Right cardiac atrium (tissue), 5 donors: ENCODE results near the gene STON2. TPM values are rescaled to one million over a fixed set of nuclear protein-coding genes. Genes with fewer than 3 reads are reported as not detected.

Experiments used
- ATAC-seq, 2 donors: fragments of 200-7000 bp; cut with Tn5 transposase; one replicate each; pipeline versions ENCODE4 v1.8.0 to v1.9.1; 2020; ENCODE audit warnings: moderate library complexity in 2 of 2, mild to moderate bottlenecking in 1 of 2
- DNase-seq, 3 donors: peaks; one replicate each; pipeline ENCODE4 v3.0.0-alpha.2; 2020
- H3K27ac ChIP-seq: one replicate; pipeline ENCODE4 v1.5.1; 2013; ENCODE audit warnings: mild to moderate bottlenecking, low read length, control low read depth, moderate library complexity
- H3K27me3 ChIP-seq: one replicate; pipeline ENCODE4 v1.6.1; 2013; ENCODE audit not compliant: control insufficient read depth, insufficient read depth
- H3K4me1 ChIP-seq: one replicate; pipeline ENCODE4 v1.6.1; 2013; ENCODE audit warnings: low read length; ENCODE audit not compliant: control insufficient read depth, insufficient read depth
- H3K4me3 ChIP-seq: one replicate; pipeline ENCODE4 v1.5.1; 2013; ENCODE audit warnings: low read length, control low read depth
- H3K9me3 ChIP-seq: one replicate; pipeline ENCODE4 v1.6.1; 2013; ENCODE audit warnings: low read length; ENCODE audit not compliant: control insufficient read depth
- WGBS: extraction: QIAGEN DNeasy Blood & Tissue Kit; methylation state at CpG from one replicate; pipeline ENCODE4 v1.1.7; 2013; 5-methylcytosine and 5-hydroxymethylcytosine counted together
- intact Hi-C, 4 donors: fragments of 100-400 bp; cut with DNase I; formaldehyde crosslinking; loops; one replicate each; pipeline versions ENCODE4 v1.11.0 to v1.14.0; 2022 to 2023
- polyA plus RNA-seq: library from polyadenylated mRNA; stranded (reverse); fragments of 200-250 nt; gene quantifications from one replicate; pipeline ENCODE4 v1.2.3, GENCODE V29; 2013
- total RNA-seq, 4 donors: library from RNA; stranded (reverse); fragmentation: NEBNext Ultra II Directional; extraction: Animal tissue kit (Norgen Biotek cat#: 25700); gene quantifications; one replicate each; pipeline ENCODE4 v1.2.1, GENCODE V29; 2021
- donor health status: healthy with polysubstance abuse.
- donor health status: DM: no; HTN: yes; CAD: no.
- donor health status: DM: no; HTN: no; CAD: no.
- donor health status: DM: no; HTN: yes; CAD: no; lungs with severe emphysema.
- donor health status: DM: yes; HTN: yes; CAD: no.

Gene STON2
- total and polyA plus RNA-seq, 5 donors = 2.0 to 20.1 (median 9.0) TPM

GRCh38 chr14:81220830-81221578 lies 179.1 kb downstream of the STON2 start, which contains the start of gene GTF2A1:
Gene GTF2A1 (minus strand): TSS chr14:81220959. CDS start chr14:81220518, 441 bp downstream.
- intact Hi-C loops = no loop called here
- Histone ChIP-seq H3K4me1 (peaks cover 3% of the 10 kb centered on the region), H3K27ac (peak within 1 kb of the TSS; percentile 100), H3K4me3 (peak within 1 kb of the TSS; percentile 100), H3K9me3 (no peaks in the 10 kb centered on the region), H3K27me3 (no peaks in the 10 kb centered on the region)
- ATAC-seq = peak; percentile 96
- WGBS = under 1% methylated on average over 84 of the region's 84 CpGs
- DNase-seq = peak; percentile 95 to 98 (median 97)

GRCh38 chr14:81220580-81220829 lies 179.6 kb downstream of the STON2 start:
- no peak for DNase-seq
- Histone ChIP-seq H3K27me3 (no peaks in the 10 kb centered on the region), H3K27ac (peak overlapping the region; percentile 97), H3K4me3 (peak overlapping the region; percentile 100), H3K4me1 (peaks cover 3% of the 10 kb centered on the region), H3K9me3 (no peaks in the 10 kb centered on the region)
- WGBS = under 1% methylated on average over 13 of the region's 13 CpGs
- ATAC-seq = no peak
- intact Hi-C loops = no loop called here

- WGBS = under 1% methylated on average over 84 of the region's 84 CpGs
- no peak for ATAC-seq
- H3K27me3 ChIP-seq = no peaks in the 10 kb centered on the region
- H3K9me3 ChIP-seq = no peaks in the 10 kb centered on the region
- intact Hi-C loops = no loop called here
- peak; percentile 49 to 78 (median 77) for DNase-seq
- peak overlapping the region; percentile 100 for H3K27ac ChIP-seq
- peak overlapping the region; percentile 100 for H3K4me3 ChIP-seq
- H3K4me1 ChIP-seq = peaks cover 3% of the 10 kb centered on the region
Measured at GRCh38 chr14:81219759-81220579, 180.2 kb downstream of the STON2 start.

GRCh38 chr14:81219210-81219758 lies 180.8 kb downstream of the STON2 start:
- WGBS = under 1% methylated on average over 29 of the region's 29 CpGs
- ATAC-seq (peak; percentile 88 to 89), DNase-seq (peak; percentile 91 to 95 (median 93))
- Histone ChIP-seq H3K27me3 (no peaks in the 10 kb centered on the region), H3K4me3 (peak overlapping the region; percentile 100), H3K9me3 (no peaks in the 10 kb centered on the region), H3K4me1 (peaks cover 3% of the 10 kb centered on the region), H3K27ac (peak overlapping the region; percentile 100)
- intact Hi-C loops = no loop called here

- Histone ChIP-seq H3K4me1 (no peaks in the 10 kb centered on the region), H3K4me3 (no peak overlapping the region), H3K27me3 (no peaks in the 10 kb centered on the region), H3K27ac (no peak overlapping the region), H3K9me3 (no peaks in the 10 kb centered on the region)
- peak; percentile 73 to 84 for ATAC-seq
- intact Hi-C loops = no loop called here
- DNase-seq = peak; percentile 31 to 73 (median 61)
- 21% methylated on average over 2 of the region's 2 CpGs for WGBS
Measured at GRCh38 chr14:81211844-81212243, 188.3 kb downstream of the STON2 start.

Other genes starting within 250 kb of the STON2 start
- 10 to 100 TPM; 18.2 to 20.7 (median 20.2) TPM for gene GTF2A1, start 179.4 kb downstream of the STON2 start, total RNA-seq
- 5.7 TPM for gene GTF2A1, start 179.4 kb downstream of the STON2 start, polyA plus RNA-seq
- gene SEL1L, start 133.5 kb upstream of the STON2 start, total RNA-seq = 10 to 100 TPM; 57.4 to 77.7 (median 65.1) TPM
- gene SEL1L, start 133.5 kb upstream of the STON2 start, polyA plus RNA-seq = 13.9 TPM